ENCODE data around the gene GRID2. TPM values are rescaled to one million over a fixed set of nuclear protein-coding genes. Genes with fewer than 3 reads are reported as not detected.

GRID2 gene
- total and polyA plus RNA-seq, 4 donors = under 0.01 to 0.02 TPM; not detected in 2

- TF ChIP-seq, protein P1, sequence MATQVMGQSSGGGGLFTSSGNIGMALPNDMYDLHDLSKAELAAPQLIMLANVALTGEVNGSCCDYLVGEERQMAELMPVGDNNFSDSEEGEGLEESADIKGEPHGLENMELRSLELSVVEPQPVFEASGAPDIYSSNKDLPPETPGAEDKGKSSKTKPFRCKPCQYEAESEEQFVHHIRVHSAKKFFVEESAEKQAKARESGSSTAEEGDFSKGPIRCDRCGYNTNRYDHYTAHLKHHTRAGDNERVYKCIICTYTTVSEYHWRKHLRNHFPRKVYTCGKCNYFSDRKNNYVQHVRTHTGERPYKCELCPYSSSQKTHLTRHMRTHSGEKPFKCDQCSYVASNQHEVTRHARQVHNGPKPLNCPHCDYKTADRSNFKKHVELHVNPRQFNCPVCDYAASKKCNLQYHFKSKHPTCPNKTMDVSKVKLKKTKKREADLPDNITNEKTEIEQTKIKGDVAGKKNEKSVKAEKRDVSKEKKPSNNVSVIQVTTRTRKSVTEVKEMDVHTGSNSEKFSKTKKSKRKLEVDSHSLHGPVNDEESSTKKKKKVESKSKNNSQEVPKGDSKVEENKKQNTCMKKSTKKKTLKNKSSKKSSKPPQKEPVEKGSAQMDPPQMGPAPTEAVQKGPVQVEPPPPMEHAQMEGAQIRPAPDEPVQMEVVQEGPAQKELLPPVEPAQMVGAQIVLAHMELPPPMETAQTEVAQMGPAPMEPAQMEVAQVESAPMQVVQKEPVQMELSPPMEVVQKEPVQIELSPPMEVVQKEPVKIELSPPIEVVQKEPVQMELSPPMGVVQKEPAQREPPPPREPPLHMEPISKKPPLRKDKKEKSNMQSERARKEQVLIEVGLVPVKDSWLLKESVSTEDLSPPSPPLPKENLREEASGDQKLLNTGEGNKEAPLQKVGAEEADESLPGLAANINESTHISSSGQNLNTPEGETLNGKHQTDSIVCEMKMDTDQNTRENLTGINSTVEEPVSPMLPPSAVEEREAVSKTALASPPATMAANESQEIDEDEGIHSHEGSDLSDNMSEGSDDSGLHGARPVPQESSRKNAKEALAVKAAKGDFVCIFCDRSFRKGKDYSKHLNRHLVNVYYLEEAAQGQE (IDR thresholded peaks at IDR 0.05) = no peak
- no peak for TF ChIP-seq JUND (IDR thresholded peaks at IDR 0.05)
- no peak for TF ChIP-seq GABPA (IDR thresholded peaks at IDR 0.05 in 1 of 2, conservative IDR thresholded peaks at IDR 0.05 in 1 of 2)
- TF ChIP-seq, protein P2, sequence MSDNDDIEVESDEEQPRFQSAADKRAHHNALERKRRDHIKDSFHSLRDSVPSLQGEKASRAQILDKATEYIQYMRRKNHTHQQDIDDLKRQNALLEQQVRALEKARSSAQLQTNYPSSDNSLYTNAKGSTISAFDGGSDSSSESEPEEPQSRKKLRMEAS (IDR thresholded peaks at IDR 0.05) = no peak
- no peak for TF ChIP-seq HNF4G (IDR thresholded peaks at IDR 0.05)
- no peak for TF ChIP-seq SP1 (IDR thresholded peaks at IDR 0.05)
- no peak for TF ChIP-seq YY1 (IDR thresholded peaks at IDR 0.05)
- TF ChIP-seq NR2F2 (IDR thresholded peaks at IDR 0.05) = no peak
Observed at GRCh38 chr4:93605163-93605562, 1301.4 kb downstream of the GRID2 start (continued).

GRCh38 chr4:93617606-93618005 is 1313.8 kb downstream of the GRID2 start:
- no peak overlapping the region for H3K27ac ChIP-seq (ENCODE audit: low read depth in 1 of 2, low read length in 2 of 2)
- no peaks in the 10 kb centered on the region for H3K27me3 ChIP-seq (ENCODE audit: control insufficient read depth in 4 of 4, insufficient read depth in 4 of 4, low read length in 3 of 4)
- no peak overlapping the region for H3K9ac ChIP-seq (ENCODE audit: low read depth in 1 of 2, low read length in 2 of 2)
- no peaks in the 10 kb centered on the region for H3K36me3 ChIP-seq (ENCODE audit: control insufficient read depth in 4 of 4, insufficient read depth in 3 of 4, low read depth in 1 of 4, low read length in 3 of 4)
- no peak for DNase-seq (ENCODE audit: low spot score)
- no peak overlapping the region for H3K4me3 ChIP-seq (ENCODE audit: low read depth in 1 of 3, low read length in 3 of 3)
- 69% methylated on average over 4 of the region's 4 CpGs for WGBS
- no peaks in the 10 kb centered on the region for H3K4me1 ChIP-seq (ENCODE audit: control insufficient read depth in 4 of 4, insufficient read depth in 4 of 4, low read length in 3 of 4)
- H3K9me3 ChIP-seq (ENCODE audit: control insufficient read depth in 4 of 4, low read length in 3 of 4) = no peaks in the 10 kb centered on the region
- TF ChIP-seq FOXA1 (IDR thresholded peaks at IDR 0.05) (no peak), EGR1 (IDR thresholded peaks at IDR 0.05; ENCODE audit: low read depth in 2 of 2) (no peak), RXRA (IDR thresholded peaks at IDR 0.05) (no peak), RAD21 (IDR thresholded peaks at IDR 0.05) (no peak), GABPA (IDR thresholded peaks at IDR 0.05 in 1 of 2, conservative IDR thresholded peaks at IDR 0.05 in 1 of 2) (no peak), HNF4A (conservative IDR thresholded peaks at IDR 0.05) (no peak), ZBTB33 (IDR thresholded peaks at IDR 0.05) (no peak), JUND (IDR thresholded peaks at IDR 0.05) (no peak), TAF1 (conservative IDR thresholded peaks at IDR 0.05) (no peak), YY1 (IDR thresholded peaks at IDR 0.05) (no peak), NR2F2 (IDR thresholded peaks at IDR 0.05) (no peak), FOXA2 (IDR thresholded peaks at IDR 0.05) (no peak), HNF4G (IDR thresholded peaks at IDR 0.05) (no peak), SP1 (IDR thresholded peaks at IDR 0.05) (no peak)
- TF ChIP-seq, protein P3, sequence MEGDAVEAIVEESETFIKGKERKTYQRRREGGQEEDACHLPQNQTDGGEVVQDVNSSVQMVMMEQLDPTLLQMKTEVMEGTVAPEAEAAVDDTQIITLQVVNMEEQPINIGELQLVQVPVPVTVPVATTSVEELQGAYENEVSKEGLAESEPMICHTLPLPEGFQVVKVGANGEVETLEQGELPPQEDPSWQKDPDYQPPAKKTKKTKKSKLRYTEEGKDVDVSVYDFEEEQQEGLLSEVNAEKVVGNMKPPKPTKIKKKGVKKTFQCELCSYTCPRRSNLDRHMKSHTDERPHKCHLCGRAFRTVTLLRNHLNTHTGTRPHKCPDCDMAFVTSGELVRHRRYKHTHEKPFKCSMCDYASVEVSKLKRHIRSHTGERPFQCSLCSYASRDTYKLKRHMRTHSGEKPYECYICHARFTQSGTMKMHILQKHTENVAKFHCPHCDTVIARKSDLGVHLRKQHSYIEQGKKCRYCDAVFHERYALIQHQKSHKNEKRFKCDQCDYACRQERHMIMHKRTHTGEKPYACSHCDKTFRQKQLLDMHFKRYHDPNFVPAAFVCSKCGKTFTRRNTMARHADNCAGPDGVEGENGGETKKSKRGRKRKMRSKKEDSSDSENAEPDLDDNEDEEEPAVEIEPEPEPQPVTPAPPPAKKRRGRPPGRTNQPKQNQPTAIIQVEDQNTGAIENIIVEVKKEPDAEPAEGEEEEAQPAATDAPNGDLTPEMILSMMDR (IDR thresholded peaks at IDR 0.05; ENCODE audit: low read depth, low read length, missing input control) = no peak
- TF ChIP-seq, protein P2 (IDR thresholded peaks at IDR 0.05) = no peak
- TF ChIP-seq, protein P1 (IDR thresholded peaks at IDR 0.05) = no peak
- TF ChIP-seq, protein P4, sequence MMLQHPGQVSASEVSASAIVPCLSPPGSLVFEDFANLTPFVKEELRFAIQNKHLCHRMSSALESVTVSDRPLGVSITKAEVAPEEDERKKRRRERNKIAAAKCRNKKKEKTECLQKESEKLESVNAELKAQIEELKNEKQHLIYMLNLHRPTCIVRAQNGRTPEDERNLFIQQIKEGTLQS (IDR thresholded peaks at IDR 0.05) = no peak

Data from liver (tissue), 9 donors.